Measurements from ENCODE around the gene MAPRE3.

- TF ChIP-seq, protein P1, sequence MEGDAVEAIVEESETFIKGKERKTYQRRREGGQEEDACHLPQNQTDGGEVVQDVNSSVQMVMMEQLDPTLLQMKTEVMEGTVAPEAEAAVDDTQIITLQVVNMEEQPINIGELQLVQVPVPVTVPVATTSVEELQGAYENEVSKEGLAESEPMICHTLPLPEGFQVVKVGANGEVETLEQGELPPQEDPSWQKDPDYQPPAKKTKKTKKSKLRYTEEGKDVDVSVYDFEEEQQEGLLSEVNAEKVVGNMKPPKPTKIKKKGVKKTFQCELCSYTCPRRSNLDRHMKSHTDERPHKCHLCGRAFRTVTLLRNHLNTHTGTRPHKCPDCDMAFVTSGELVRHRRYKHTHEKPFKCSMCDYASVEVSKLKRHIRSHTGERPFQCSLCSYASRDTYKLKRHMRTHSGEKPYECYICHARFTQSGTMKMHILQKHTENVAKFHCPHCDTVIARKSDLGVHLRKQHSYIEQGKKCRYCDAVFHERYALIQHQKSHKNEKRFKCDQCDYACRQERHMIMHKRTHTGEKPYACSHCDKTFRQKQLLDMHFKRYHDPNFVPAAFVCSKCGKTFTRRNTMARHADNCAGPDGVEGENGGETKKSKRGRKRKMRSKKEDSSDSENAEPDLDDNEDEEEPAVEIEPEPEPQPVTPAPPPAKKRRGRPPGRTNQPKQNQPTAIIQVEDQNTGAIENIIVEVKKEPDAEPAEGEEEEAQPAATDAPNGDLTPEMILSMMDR (conservative IDR thresholded peaks at IDR 0.05), result no peak
- TF ChIP-seq ZFX (IDR thresholded peaks at IDR 0.05), result no peak
Measured at GRCh38 chr2:26924731-26925099, 45.7 kb upstream of the MAPRE3 start.

All from C4-2B (cell line).